Measurements from ENCODE around the gene MB.

MB gene

DNA sequence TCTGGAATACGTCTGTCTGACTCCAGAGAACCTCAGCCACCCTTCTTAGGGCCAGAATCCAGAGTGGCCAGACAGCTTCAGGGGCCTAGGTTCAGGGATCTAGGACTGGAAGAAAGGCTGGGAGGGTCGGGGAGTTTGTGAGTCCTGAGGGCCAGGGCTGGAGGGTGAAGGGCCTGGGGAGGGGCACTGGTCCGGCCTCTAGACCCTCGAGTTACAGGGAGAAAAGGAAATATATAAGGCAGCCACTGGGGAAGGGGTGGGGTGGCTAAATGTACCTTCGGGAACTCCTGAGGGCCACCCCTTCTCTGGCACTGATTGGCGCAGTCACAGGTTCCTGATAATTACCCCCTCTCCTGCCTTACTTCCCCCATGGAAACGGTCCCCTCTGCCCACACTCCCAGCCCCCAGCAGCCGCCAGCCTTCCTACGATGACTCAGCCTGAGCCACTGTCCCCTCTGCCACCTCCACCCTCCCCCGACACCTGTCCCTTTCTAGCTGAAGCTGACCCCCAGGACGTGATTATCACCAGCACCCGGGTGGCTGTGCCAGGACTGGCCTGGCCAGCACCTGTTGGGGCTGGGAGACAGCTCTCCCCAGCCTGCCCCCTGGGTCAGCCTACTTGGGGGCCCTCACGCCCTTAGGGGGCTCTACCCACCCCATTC, 26.4 kb downstream of the MB start:
- no peak for DNase-seq (ENCODE audit: low read depth)
- H3K4me3 ChIP-seq (ENCODE audit: low read length) = no peak overlapping the region
- TF ChIP-seq, protein P1, sequence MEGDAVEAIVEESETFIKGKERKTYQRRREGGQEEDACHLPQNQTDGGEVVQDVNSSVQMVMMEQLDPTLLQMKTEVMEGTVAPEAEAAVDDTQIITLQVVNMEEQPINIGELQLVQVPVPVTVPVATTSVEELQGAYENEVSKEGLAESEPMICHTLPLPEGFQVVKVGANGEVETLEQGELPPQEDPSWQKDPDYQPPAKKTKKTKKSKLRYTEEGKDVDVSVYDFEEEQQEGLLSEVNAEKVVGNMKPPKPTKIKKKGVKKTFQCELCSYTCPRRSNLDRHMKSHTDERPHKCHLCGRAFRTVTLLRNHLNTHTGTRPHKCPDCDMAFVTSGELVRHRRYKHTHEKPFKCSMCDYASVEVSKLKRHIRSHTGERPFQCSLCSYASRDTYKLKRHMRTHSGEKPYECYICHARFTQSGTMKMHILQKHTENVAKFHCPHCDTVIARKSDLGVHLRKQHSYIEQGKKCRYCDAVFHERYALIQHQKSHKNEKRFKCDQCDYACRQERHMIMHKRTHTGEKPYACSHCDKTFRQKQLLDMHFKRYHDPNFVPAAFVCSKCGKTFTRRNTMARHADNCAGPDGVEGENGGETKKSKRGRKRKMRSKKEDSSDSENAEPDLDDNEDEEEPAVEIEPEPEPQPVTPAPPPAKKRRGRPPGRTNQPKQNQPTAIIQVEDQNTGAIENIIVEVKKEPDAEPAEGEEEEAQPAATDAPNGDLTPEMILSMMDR (conservative IDR thresholded peaks at IDR 0.05; ENCODE audit: low read depth, low read length) = no peak

DNA sequence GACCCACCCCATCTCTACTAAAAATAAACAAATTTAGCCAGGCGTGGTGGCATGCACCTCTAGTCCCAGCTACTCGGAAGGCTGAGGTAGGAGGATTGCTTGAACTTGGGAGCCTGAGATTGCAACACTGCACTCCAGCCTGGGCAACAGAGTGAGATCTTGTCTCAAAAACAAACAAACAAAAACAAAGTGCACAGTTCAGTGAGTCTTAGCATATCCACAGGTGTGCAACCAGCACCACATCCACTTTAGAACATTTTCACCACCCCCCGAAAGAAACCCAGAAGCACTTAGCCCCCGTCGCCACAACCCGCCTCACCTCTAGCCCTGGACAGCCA, 27.4 kb downstream of the MB start:
- no peak overlapping the region for H3K4me3 ChIP-seq (ENCODE audit: low read length)
- TF ChIP-seq, protein P1 (conservative IDR thresholded peaks at IDR 0.05; ENCODE audit: low read depth, low read length) = no peak

DNA sequence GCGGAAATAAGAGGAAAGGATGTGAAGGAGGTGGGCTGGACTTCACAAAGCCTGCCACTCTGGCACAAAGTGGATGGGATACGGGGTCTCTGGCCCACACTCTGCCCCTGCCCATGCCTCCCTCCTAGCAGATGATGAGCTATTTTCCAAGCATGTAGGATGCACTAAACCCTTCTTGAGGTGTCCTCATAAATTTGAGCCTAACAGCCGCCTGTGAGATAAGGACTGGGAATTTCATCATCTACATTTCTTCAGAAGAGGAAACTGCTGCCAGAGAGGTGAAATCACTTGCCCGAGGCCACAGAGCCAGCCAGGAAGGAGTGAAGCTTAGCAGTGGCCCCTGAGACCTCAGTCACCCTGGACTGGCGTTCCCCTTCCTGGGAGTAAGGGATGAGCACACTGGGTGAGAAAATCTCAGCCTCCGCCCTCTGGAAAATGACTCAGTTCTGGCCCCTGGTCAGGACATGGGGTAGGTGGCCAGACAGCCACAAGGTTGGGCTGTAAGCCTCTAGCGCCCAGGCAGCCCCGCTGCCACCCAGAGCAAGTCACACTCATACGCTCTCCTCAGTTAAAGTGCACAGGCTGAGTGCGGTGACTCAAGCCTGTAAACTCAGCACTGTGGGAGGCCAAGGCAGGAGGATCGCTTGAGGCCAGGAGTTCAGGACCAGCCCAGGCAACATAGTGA, 27.9 kb downstream of the MB start:
- no peak for DNase-seq (ENCODE audit: low read depth)
- TF ChIP-seq, protein P1 (conservative IDR thresholded peaks at IDR 0.05; ENCODE audit: low read depth, low read length) = no peak

More for the DNA sequence above, 27.4 kb downstream of the MB start:
- no peak for DNase-seq (ENCODE audit: low read depth)

DNA sequence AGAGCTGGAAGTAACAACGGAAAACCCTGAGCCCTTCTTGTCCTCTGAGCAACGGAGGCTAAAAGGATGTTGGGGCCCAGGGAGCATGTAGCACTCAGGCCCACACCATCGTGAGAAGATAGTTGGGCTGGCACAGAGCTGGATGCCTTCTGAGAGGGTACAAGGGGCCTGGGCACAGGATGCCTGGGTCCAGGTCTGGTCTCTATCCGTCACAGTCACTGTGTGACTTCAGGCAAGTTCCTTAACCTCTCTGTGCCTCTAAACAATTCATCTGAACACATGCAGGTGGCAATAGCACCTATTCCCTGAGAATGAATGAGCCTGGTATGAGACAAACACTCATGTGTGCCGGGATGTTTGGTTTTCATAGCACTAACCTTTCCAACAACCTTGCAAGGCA, 29.2 kb downstream of the MB start:
- DNase-seq (ENCODE audit: low read depth) = no peak
- TF ChIP-seq, protein P1 (conservative IDR thresholded peaks at IDR 0.05; ENCODE audit: low read depth, low read length) = no peak
- no peak overlapping the region for H3K4me3 ChIP-seq (ENCODE audit: low read length)

More for the DNA sequence above, 27.9 kb downstream of the MB start:
- no peak overlapping the region for H3K4me3 ChIP-seq (ENCODE audit: low read length)

DNA sequence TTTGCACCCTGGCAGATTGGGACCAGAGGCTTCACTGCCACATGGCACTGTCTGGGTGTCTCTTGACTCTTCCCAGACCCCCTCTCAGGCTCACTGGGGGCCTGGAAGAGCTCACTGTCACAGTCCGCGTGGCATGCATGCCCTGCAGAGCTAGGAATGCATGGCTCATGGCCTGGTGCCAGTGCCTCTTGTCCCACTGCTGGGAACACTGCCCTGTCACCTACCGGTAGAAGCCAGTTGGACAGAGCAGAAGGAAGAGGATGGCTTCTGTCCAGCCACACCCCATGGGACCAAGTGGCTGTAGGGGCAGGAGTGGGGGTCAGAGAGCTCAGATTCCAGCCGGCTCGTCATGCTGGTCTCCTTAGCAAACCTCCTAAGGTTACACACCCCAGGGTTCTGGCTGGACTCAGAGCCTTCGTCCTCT, 29.7 kb downstream of the MB start:
- no peak for DNase-seq (ENCODE audit: low read depth)
- no peak overlapping the region for H3K4me3 ChIP-seq (ENCODE audit: low read length)
- TF ChIP-seq, protein P1 (conservative IDR thresholded peaks at IDR 0.05; ENCODE audit: low read depth, low read length) = no peak

DNA sequence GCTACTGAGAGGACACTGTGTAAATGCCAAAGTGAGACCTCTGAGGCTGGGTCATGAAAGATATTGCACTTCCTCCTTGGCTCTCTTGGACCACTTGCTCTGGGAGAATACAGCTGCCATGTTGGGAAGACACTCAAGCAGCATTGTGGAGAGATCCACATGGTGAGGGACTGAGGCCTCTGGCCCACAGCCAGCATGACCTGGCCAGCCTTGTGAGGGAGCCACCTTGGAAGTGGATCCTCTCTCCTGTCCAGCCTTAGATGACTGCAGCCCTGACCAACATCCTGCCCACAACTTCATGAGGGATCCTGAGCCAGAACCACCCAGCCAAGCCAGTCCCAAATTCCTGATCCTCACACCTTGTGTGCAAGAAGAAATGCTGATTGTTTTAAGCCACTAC, 30.4 kb downstream of the MB start:
- no peak overlapping the region for H3K4me3 ChIP-seq (ENCODE audit: low read length)
- DNase-seq (ENCODE audit: low read depth) = no peak
- TF ChIP-seq, protein P1 (conservative IDR thresholded peaks at IDR 0.05; ENCODE audit: low read depth, low read length) = no peak
